Naive B cell (primary cell): ENCODE data around the gene SNRK. TPM values are rescaled to one million over a fixed set of nuclear protein-coding genes. Genes with fewer than 3 reads are reported as not detected.
A peak's percentile ranks its signal among the peaks of the same experiment; 100 is the strongest.

ENCODE experiments used
- ATAC-seq, 2 donors: fragments of 150-1000 bp; cut with Tn5 transposase; 2 replicates each; pipeline ENCODE4 v1.10.0; 2021; ENCODE audit warnings: low read depth in 2 of 2, mild to moderate bottlenecking in 2 of 2, moderate library complexity in 2 of 2
- DNase-seq: peaks from one replicate; pipeline ENCODE4 v3.0.0; 2022
- H3K27ac Mint-ChIP-seq, 6 donors: one replicate each; pipeline ENCODE4 v1.8.0; 2020 to 2022; ENCODE audit warnings: mild to moderate bottlenecking in 6 of 6, mixed read lengths in 6 of 6, moderate library complexity in 5 of 6, inconsistent platforms in 2 of 6
- H3K27me3 Mint-ChIP-seq, 3 donors: one replicate each; pipeline ENCODE4 v1.8.0; 2021 to 2022; ENCODE audit warnings: mixed read lengths in 3 of 3, mild to moderate bottlenecking in 1 of 3
- H3K36me3 Mint-ChIP-seq, 2 donors: one replicate each; pipeline ENCODE4 v1.8.0; 2020 to 2022; ENCODE audit warnings: mixed read lengths in 2 of 2, inconsistent platforms in 1 of 2, mild to moderate bottlenecking in 1 of 2
- H3K4me1 Mint-ChIP-seq, 3 donors: one replicate each; pipeline ENCODE4 v1.8.0; 2020 to 2022; ENCODE audit warnings: mixed read lengths in 3 of 3, inconsistent platforms in 1 of 3, mild to moderate bottlenecking in 1 of 3, moderate library complexity in 1 of 3
- H3K4me3 Mint-ChIP-seq, 8 donors: one replicate each; pipeline ENCODE4 v1.8.0; 2020 to 2022; ENCODE audit warnings: mild to moderate bottlenecking in 8 of 8, mixed read lengths in 8 of 8, moderate library complexity in 8 of 8, inconsistent platforms in 2 of 8
- H3K9me3 Mint-ChIP-seq, 7 donors: one replicate each; pipeline ENCODE4 v1.8.0; 2020 to 2022; ENCODE audit warnings: mixed read lengths in 7 of 7, mild to moderate bottlenecking in 5 of 7, inconsistent platforms in 2 of 7, moderate library complexity in 1 of 7
- polyA plus RNA-seq, 6 donors: library from polyadenylated mRNA; unstranded; fragments of 300-500 nt; fragmentation: Illumina TruSeq; gene quantifications; one replicate each; pipeline ENCODE4 v1.2.3, GENCODE V29; 2021; ENCODE audit warnings: low read depth in 6 of 6

SNRK gene
- polyA plus RNA-seq, 6 donors from 2014 or later: 14.3 to 52.3 (median 38.0) TPM

GRCh38 chr3:43298761-43299160 lies 12.4 kb downstream of the SNRK start:
- no peaks in the 10 kb centered on the region for H3K27me3 Mint-ChIP-seq
- peak overlapping the region; percentile 55 to 81 (median 71) for H3K4me3 Mint-ChIP-seq
- H3K36me3 Mint-ChIP-seq: peaks cover 0 to 8% of the 10 kb centered on the region in 2 donors
- no peak for ATAC-seq
- no peak for DNase-seq
- H3K4me1 Mint-ChIP-seq: peaks cover 26 to 71% (median 48%) of the 10 kb centered on the region in 3 donors
- no peaks in the 10 kb centered on the region for H3K9me3 Mint-ChIP-seq
- H3K27ac Mint-ChIP-seq: peak overlapping the region; percentile 82 to 95 (median 91)

- ATAC-seq: no peak
- Mint-ChIP-seq H3K36me3 (peaks cover 15 to 16% of the 10 kb centered on the region in 2 donors), H3K27me3 (no peaks in the 10 kb centered on the region), H3K4me3 (peak overlapping the region in 1 of 8 donors; percentile 20), H3K27ac (peak overlapping the region in 4 of 6 donors; percentile 5 to 51 (median 31)), H3K9me3 (no peaks in the 10 kb centered on the region), H3K4me1 (peaks cover 24 to 56% (median 44%) of the 10 kb centered on the region in 3 donors)
- DNase-seq: no peak
These were observed 16.0 kb downstream of the SNRK start for GRCh38 chr3:43302116-43302880.

GRCh38 chr3:43304126-43304525 lies 17.8 kb downstream of the SNRK start:
- H3K27me3 Mint-ChIP-seq: no peaks in the 10 kb centered on the region
- no peak for DNase-seq
- H3K4me1 Mint-ChIP-seq: peaks cover 25 to 58% (median 44%) of the 10 kb centered on the region in 3 donors
- H3K36me3 Mint-ChIP-seq: peaks cover 23 to 30% of the 10 kb centered on the region in 2 donors
- ATAC-seq: no peak
- H3K27ac Mint-ChIP-seq: peak overlapping the region in 1 of 6 donors; percentile 41
- no peaks in the 10 kb centered on the region for H3K9me3 Mint-ChIP-seq
- no peak overlapping the region for H3K4me3 Mint-ChIP-seq

GRCh38 chr3:43307226-43307625 lies 20.9 kb downstream of the SNRK start:
- ATAC-seq (no peak), DNase-seq (no peak)
- no peaks in the 10 kb centered on the region for H3K27me3 Mint-ChIP-seq
- peak overlapping the region; percentile 4 to 96 (median 75) for H3K27ac Mint-ChIP-seq
- no peaks in the 10 kb centered on the region for H3K9me3 Mint-ChIP-seq
- H3K4me3 Mint-ChIP-seq: peak overlapping the region in 7 of 8 donors; percentile 63 to 86 (median 82)
- H3K4me1 Mint-ChIP-seq: peaks cover 34 to 64% (median 51%) of the 10 kb centered on the region in 3 donors
- H3K36me3 Mint-ChIP-seq: peaks cover 24 to 37% of the 10 kb centered on the region in 2 donors

GRCh38 chr3:43307649-43308048 lies 21.3 kb downstream of the SNRK start:
- peak overlapping the region; percentile 10 to 86 (median 79) for H3K4me3 Mint-ChIP-seq
- H3K4me1 Mint-ChIP-seq: peaks cover 33 to 65% (median 50%) of the 10 kb centered on the region in 3 donors
- no peaks in the 10 kb centered on the region for H3K27me3 Mint-ChIP-seq
- peaks cover 28 to 41% of the 10 kb centered on the region in 2 donors for H3K36me3 Mint-ChIP-seq
- peak overlapping the region; percentile 56 to 96 (median 75) for H3K27ac Mint-ChIP-seq
- DNase-seq (no peak), ATAC-seq (peak; percentile 37 to 48)
- H3K9me3 Mint-ChIP-seq: peaks cover 0 to 2% (median 0%) of the 10 kb centered on the region in 7 donors

GRCh38 chr3:43309372-43310305 lies 23.3 kb downstream of the SNRK start:
- Mint-ChIP-seq H3K4me3 (no peak overlapping the region), H3K36me3 (peaks cover 17 to 39% of the 10 kb centered on the region in 2 donors), H3K4me1 (peaks cover 36 to 60% (median 42%) of the 10 kb centered on the region in 3 donors), H3K27ac (peak overlapping the region in 3 of 6 donors; percentile 24 to 80 (median 44)), H3K27me3 (no peaks in the 10 kb centered on the region), H3K9me3 (peaks cover 0 to 5% (median 0%) of the 10 kb centered on the region in 7 donors)
- no peak for DNase-seq
- ATAC-seq: no peak

- Mint-ChIP-seq H3K9me3 (peaks cover 0 to 5% (median 0%) of the 10 kb centered on the region in 7 donors), H3K27me3 (no peaks in the 10 kb centered on the region), H3K27ac (peak overlapping the region in 4 of 6 donors; percentile 25 to 95 (median 83)), H3K4me1 (peaks cover 39 to 68% (median 64%) of the 10 kb centered on the region in 3 donors), H3K4me3 (no peak overlapping the region), H3K36me3 (peaks cover 10 to 20% of the 10 kb centered on the region in 2 donors)
- DNase-seq (no peak), ATAC-seq (no peak)
These were observed 30.6 kb downstream of the SNRK start for GRCh38 chr3:43316783-43317460.

- H3K9me3 Mint-ChIP-seq: peaks cover 0 to 3% (median 0%) of the 10 kb centered on the region in 7 donors
- H3K27ac Mint-ChIP-seq: peak overlapping the region in 5 of 6 donors; percentile 65 to 93 (median 75)
- H3K27me3 Mint-ChIP-seq: no peaks in the 10 kb centered on the region
- DNase-seq (no peak), ATAC-seq (no peak)
- peaks cover 37 to 65% (median 65%) of the 10 kb centered on the region in 3 donors for H3K4me1 Mint-ChIP-seq
- H3K36me3 Mint-ChIP-seq: peaks cover 5 to 14% of the 10 kb centered on the region in 2 donors
- H3K4me3 Mint-ChIP-seq: peak overlapping the region in 1 of 8 donors; percentile 9
These were observed 31.3 kb downstream of the SNRK start for GRCh38 chr3:43317461-43318316.

- peaks cover 35 to 70% (median 62%) of the 10 kb centered on the region in 3 donors for H3K4me1 Mint-ChIP-seq
These were observed 33.0 kb downstream of the SNRK start for GRCh38 chr3:43319376-43319775.

GRCh38 chr3:43319794-43320193 lies 33.5 kb downstream of the SNRK start:
- ATAC-seq (no peak), DNase-seq (no peak)
- Mint-ChIP-seq H3K4me1 (peaks cover 33 to 70% (median 61%) of the 10 kb centered on the region in 3 donors), H3K27me3 (no peaks in the 10 kb centered on the region), H3K4me3 (peak overlapping the region in 1 of 8 donors; percentile 70), H3K9me3 (peaks cover 0 to 3% (median 0%) of the 10 kb centered on the region in 7 donors), H3K27ac (peak overlapping the region in 3 of 6 donors; percentile 43 to 80 (median 47)), H3K36me3 (peaks cover 0 to 14% of the 10 kb centered on the region in 2 donors)

More at GRCh38 chr3:43319376-43319775, 33.0 kb downstream of the SNRK start:
- peak overlapping the region in 3 of 6 donors; percentile 43 to 77 (median 49) for H3K27ac Mint-ChIP-seq
- H3K9me3 Mint-ChIP-seq: peaks cover 0 to 3% (median 0%) of the 10 kb centered on the region in 7 donors
- peak overlapping the region in 2 of 8 donors; percentile 5 to 70 for H3K4me3 Mint-ChIP-seq
- DNase-seq (no peak), ATAC-seq (no peak)
- no peaks in the 10 kb centered on the region for H3K27me3 Mint-ChIP-seq
- peaks cover 0 to 14% of the 10 kb centered on the region in 2 donors for H3K36me3 Mint-ChIP-seq

- H3K27me3 Mint-ChIP-seq: no peaks in the 10 kb centered on the region
- H3K36me3 Mint-ChIP-seq: peaks cover 0 to 14% of the 10 kb centered on the region in 2 donors
- H3K9me3 Mint-ChIP-seq: peaks cover 0 to 3% (median 0%) of the 10 kb centered on the region in 7 donors
- ATAC-seq: no peak
- H3K27ac Mint-ChIP-seq: peak overlapping the region in 2 of 6 donors; percentile 47 to 71
- H3K4me3 Mint-ChIP-seq: peak overlapping the region in 1 of 8 donors; percentile 3
- no peak for DNase-seq
- H3K4me1 Mint-ChIP-seq: peaks cover 29 to 70% (median 61%) of the 10 kb centered on the region in 3 donors
These were observed 33.9 kb downstream of the SNRK start for GRCh38 chr3:43320288-43320687.

- no peak for ATAC-seq
- peak overlapping the region in 2 of 6 donors; percentile 7 to 52 for H3K27ac Mint-ChIP-seq
These were observed 37.2 kb downstream of the SNRK start for GRCh38 chr3:43323541-43323940.

More at GRCh38 chr3:43323541-43323940, 37.2 kb downstream of the SNRK start:
- peaks cover 0 to 14% of the 10 kb centered on the region in 2 donors for H3K36me3 Mint-ChIP-seq
- no peak for DNase-seq
- H3K4me3 Mint-ChIP-seq: no peak overlapping the region
- H3K4me1 Mint-ChIP-seq: peaks cover 35 to 79% (median 68%) of the 10 kb centered on the region in 3 donors
- H3K27me3 Mint-ChIP-seq: no peaks in the 10 kb centered on the region
- peaks cover 0 to 3% (median 0%) of the 10 kb centered on the region in 7 donors for H3K9me3 Mint-ChIP-seq
